ENCODE results near the gene BCL2L1. TPM values are rescaled to one million over a fixed set of nuclear protein-coding genes. Genes with fewer than 3 reads are reported as not detected.

Gene BCL2L1
- 44.2 and 62.3 TPM in 2 replicates for total RNA-seq

DNA sequence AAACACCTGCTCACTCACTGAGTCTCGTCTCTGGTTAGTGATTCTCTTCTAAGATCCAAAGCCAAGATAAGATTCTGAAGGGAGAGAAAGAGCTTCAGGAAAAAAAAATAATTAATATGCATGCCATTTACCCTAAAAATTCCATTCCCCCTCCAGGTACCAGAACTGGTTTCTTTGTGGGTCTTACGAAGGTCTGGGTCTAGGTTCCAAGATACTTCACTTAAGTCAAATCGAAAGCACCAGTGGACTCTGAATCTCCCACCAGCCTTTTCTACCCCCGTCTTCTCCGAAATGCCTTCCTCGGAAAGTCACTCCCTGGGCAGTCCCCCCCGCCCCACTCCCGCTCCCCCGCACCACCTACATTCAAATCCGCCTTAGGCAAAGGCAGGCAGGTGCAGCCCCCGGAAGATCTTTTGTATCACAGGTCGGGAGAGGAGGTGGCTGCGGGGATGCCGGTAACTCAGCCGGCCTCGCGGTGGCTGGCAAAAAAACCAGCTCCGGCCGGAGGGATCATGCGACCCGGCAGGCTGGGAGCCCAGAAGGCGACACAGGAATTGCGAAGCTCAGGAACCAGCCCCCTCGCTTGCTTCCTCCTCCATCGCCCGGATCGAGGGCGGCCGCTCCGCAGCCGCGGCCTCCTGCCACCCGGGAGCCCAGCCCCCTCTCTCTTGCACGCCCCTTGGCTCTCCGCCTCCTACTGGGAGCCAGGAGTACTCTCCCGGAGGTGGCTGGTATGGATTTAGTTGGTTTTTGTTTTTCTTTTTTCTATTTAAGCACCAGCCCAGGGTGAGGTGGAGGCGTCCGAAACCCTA is at the start of gene BCL2L1:
BCL2L1 (minus strand) TSS at position 612 of the 812 bp plus-strand sequence. CDS start 650 bp downstream, outside the sequence.

DNA sequence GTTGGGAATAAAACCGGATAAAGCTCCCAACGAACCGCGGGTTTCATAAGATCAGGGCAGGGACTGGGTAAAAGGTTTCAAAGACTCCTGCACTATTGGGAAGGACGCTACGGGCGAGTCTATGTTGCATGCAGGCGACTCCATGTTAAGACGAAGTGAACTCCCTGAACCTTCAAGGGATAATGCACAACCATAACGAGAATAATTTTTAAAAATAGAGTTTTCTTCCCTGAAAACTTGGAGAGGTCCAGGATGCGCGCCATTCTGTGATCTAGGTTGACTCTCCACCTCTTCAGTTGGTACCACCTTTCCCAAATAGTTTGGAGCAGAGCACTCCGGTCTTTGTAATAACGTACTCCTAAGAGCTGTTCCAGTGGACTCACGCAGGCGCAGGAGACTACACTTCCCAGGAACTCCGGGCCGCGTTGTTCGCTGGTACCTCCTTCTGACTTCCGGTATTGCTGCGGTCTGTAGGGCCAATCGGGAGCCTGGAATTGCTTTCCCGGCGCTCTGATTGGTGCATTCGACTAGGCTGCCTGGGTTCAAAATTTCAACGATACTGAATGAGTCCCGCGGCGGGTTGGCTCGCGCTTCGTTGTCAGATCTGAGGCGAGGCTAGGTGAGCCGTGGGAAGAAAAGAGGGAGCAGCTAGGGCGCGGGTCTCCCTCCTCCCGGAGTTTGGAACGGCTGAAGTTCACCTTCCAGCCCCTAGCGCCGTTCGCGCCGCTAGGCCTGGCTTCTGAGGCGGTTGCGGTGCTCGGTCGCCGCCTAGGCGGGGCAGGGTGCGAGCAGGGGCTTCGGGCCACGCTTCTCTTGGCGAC is 16.3 kb upstream of the BCL2L1 start, which contains the start of gene TPX2:
TPX2 (plus strand) TSS at position 562 of the 821 bp plus-strand sequence. CDS start 18,187 bp downstream, outside the sequence.

DNA sequence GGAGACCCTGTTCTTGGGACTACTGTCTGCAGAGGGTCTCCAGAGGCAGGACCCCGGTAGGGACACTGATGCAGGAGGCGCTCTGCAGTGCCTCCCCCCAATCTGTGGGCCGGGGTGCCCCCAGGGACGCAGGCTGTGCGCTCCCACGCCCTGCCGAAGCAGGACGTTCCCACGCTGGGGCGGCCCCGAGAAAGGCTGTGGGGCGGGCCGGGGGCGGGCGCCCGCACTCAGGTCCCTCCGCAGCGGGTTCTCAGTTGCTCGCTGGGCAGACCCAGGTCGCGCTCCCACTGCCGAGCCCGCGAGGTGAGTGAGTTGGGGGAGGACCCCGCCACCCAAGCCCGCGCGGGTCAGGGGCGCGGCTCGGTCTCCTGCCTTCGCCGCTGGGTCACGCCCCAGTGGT is 85.0 kb downstream of the BCL2L1 start, which contains the start of gene COX4I2:
COX4I2 (plus strand) TSS at position 253 of the 400 bp plus-strand sequence. CDS start 1,106 bp downstream, outside the sequence.

Other genes with a start within 250 kb of the BCL2L1 start
- not detected in 2 replicates for gene DEFB124, start 247.7 kb downstream of the BCL2L1 start, total RNA-seq
- not detected in 2 replicates for gene REM1, start 247.6 kb downstream of the BCL2L1 start, total RNA-seq
- 42.4 and 47.7 TPM in 2 replicates for gene HM13, start 208.4 kb downstream of the BCL2L1 start, total RNA-seq
- 66.0 and 150 TPM in 2 replicates for gene ID1, start 117.6 kb downstream of the BCL2L1 start, total RNA-seq
- not detected in 2 replicates for gene COX4I2, start 85.0 kb downstream of the BCL2L1 start, total RNA-seq
- gene TPX2, start 16.4 kb upstream of the BCL2L1 start, total RNA-seq: 45.8 and 58.2 TPM in 2 replicates
- 0.15 and 0.32 TPM in 2 replicates for gene MYLK2, start 96.5 kb upstream of the BCL2L1 start, total RNA-seq
- gene FOXS1, start 122.7 kb upstream of the BCL2L1 start, total RNA-seq: not detected in 2 replicates
- not detected in 2 replicates for gene DUSP15, start 147.7 kb upstream of the BCL2L1 start, total RNA-seq
- not detected in 2 replicates for gene TTLL9, start 147.8 kb upstream of the BCL2L1 start, total RNA-seq
- 5.2 and 6.8 TPM in 2 replicates for gene PDRG1, start 229.2 kb upstream of the BCL2L1 start, total RNA-seq
- gene XKR7, start 245.3 kb upstream of the BCL2L1 start, total RNA-seq: not detected in 2 replicates

Measured in epithelial cell of umbilical artery (primary cell).